Panc1 (cell line): Measurements from ENCODE around the gene INTS6. TPM values are rescaled to one million over a fixed set of nuclear protein-coding genes. Genes with fewer than 3 reads are reported as not detected.

Experiments used
- ATAC-seq: fragments of 200-7000 bp; cut with Tn5 transposase; 2 replicates; pipeline ENCODE4 v1.9.1; 2020; ENCODE audit warnings: mild to moderate bottlenecking, moderate library complexity
- BruUV-seq: library from RNA; stranded (reverse); fragments of 400-500 nt; replicated peaks from 2 replicates; lab custom pipeline; 2021; lab: Mats Ljungman, UMichigan
- CTCF ChIA-PET: fragments of 300-600 bp; sonication (Branson Sonifier 250); formaldehyde crosslinking; loops from one replicate; lab custom pipeline; 2022; ENCODE audit warnings: antibody characterized with exemption; lab: Charles Lee
- POLR2A ChIA-PET: fragments of 300-600 bp; sonication (Branson Sonifier 250); formaldehyde crosslinking; loops from one replicate; lab custom pipeline; 2022; ENCODE audit warnings: antibody characterized with exemption; lab: Charles Lee
- DNase-seq: peaks from one replicate; pipeline ENCODE4 v3.0.0-alpha.2; 2010; ENCODE audit warnings: low read depth, low spot score
- H3K27ac ChIP-seq: 2 replicates; pipeline ENCODE4 v1.5.1; 2011; ENCODE audit warnings: mild to moderate bottlenecking, low read length, inconsistent platforms
- H3K27me3 ChIP-seq: fragments of 200-500 bp; sonication (Bioruptor generic); 2 replicates; pipeline ENCODE4 v1.6.0; 2014; ENCODE audit warnings: low read length, inconsistent platforms; ENCODE audit not compliant: control insufficient read depth, insufficient read depth
- H3K36me3 ChIP-seq: fragments of 200-500 bp; sonication (Bioruptor generic); 2 replicates; pipeline ENCODE4 v1.5.1; 2014; ENCODE audit warnings: inconsistent platforms, mild to moderate bottlenecking, low read length, moderate library complexity; ENCODE audit not compliant: control insufficient read depth, insufficient read depth
- H3K4me1 ChIP-seq: 2 replicates; pipeline ENCODE4 v1.5.1; 2011; ENCODE audit warnings: inconsistent platforms, mild to moderate bottlenecking, low read length, moderate library complexity; ENCODE audit not compliant: control insufficient read depth, insufficient read depth
- H3K4me3 ChIP-seq, 2 experiments: 2 replicates each; pipeline ENCODE4 v1.5.1; 2011 to 2012; ENCODE audit warnings: low read depth in 2 of 2, low read length in 2 of 2, mild to moderate bottlenecking in 2 of 2, inconsistent platforms in 1 of 2, moderate library complexity in 1 of 2
- H3K9me3 ChIP-seq: fragments of 200-500 bp; sonication (Bioruptor generic); 2 replicates; pipeline ENCODE4 v1.5.1; 2014; ENCODE audit warnings: low read depth, mild to moderate bottlenecking, inconsistent platforms, low read length, moderate library complexity; ENCODE audit not compliant: control insufficient read depth, insufficient read depth
- CTCF ChIP-seq: fragments of 450-650 bp; IDR thresholded peaks from 2 replicates; pipeline ENCODE4 v1.5.1; 2017; ENCODE audit warnings: mild to moderate bottlenecking
- POLR2AphosphoS5 ChIP-seq: IDR thresholded peaks from 2 replicates; pipeline ENCODE4 v1.6.1; 2012; ENCODE audit warnings: mild to moderate bottlenecking, low read depth, low read length, moderate library complexity
- SIN3A ChIP-seq: IDR thresholded peaks from 2 replicates; pipeline ENCODE4 v1.6.1; 2012; ENCODE audit warnings: low read depth, mild to moderate bottlenecking, low read length, moderate library complexity, borderline replicate concordance; ENCODE audit not compliant: insufficient read depth
- TCF7L2 ChIP-seq: IDR thresholded peaks from 2 replicates; pipeline ENCODE4 v1.6.1; 2011; ENCODE audit warnings: mild to moderate bottlenecking, low read depth, low read length, inconsistent platforms
- in situ Hi-C: cut with HindIII; loops from 2 replicates; pipeline ENCODE4 v1.10.0; 2016; ENCODE audit warnings: low sequenced_read_pairs, low pct_unique_long_range_greater_than_20kb
- intact Hi-C: fragments of 100-400 bp; cut with micrococcal nuclease; formaldehyde crosslinking; loops from one replicate; pipeline ENCODE4 v1.10.0; 2022; ENCODE audit not compliant: unreplicated experiment
- total RNA-seq: library from RNA; stranded (reverse); gene quantifications from one replicate; pipeline ENCODE4 v1.2.1, GENCODE V29; 2021; ENCODE audit not compliant: unreplicated experiment
- TF ChIP-seq, protein P1 (sequence below), 2 experiments: IDR thresholded peaks; 2 replicates each; pipeline ENCODE4 v1.6.1; 2011 to 2012; ENCODE audit warnings: low read depth in 2 of 2, control low read depth in 1 of 2, low read length in 1 of 2, mild to moderate bottlenecking in 1 of 2, moderate library complexity in 1 of 2; ENCODE audit not compliant: insufficient read depth in 1 of 2

INTS6 gene
- total RNA-seq, 1 experiment from 2014 or later: 33.2 TPM

DNA sequence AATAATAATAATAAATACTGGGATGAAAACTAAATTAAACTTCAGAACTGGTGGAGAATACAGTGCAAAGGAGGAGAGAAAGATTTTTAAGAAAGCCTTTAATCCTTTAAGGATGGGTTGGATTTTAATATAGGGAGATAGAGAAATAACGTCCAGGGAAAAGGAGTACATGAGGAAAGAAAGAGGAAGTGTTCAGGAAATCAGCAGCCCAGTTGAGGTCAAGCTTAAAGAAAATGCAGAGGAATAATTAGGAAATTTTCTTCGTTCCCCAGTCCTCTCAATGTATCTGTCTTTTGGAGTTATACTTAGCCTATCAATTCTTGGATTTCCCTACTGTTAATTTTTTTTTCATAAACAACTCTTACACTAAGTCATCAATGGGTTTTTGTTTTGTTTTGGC, 47.7 kb downstream of the INTS6 start:
- TF ChIP-seq, protein P1, sequence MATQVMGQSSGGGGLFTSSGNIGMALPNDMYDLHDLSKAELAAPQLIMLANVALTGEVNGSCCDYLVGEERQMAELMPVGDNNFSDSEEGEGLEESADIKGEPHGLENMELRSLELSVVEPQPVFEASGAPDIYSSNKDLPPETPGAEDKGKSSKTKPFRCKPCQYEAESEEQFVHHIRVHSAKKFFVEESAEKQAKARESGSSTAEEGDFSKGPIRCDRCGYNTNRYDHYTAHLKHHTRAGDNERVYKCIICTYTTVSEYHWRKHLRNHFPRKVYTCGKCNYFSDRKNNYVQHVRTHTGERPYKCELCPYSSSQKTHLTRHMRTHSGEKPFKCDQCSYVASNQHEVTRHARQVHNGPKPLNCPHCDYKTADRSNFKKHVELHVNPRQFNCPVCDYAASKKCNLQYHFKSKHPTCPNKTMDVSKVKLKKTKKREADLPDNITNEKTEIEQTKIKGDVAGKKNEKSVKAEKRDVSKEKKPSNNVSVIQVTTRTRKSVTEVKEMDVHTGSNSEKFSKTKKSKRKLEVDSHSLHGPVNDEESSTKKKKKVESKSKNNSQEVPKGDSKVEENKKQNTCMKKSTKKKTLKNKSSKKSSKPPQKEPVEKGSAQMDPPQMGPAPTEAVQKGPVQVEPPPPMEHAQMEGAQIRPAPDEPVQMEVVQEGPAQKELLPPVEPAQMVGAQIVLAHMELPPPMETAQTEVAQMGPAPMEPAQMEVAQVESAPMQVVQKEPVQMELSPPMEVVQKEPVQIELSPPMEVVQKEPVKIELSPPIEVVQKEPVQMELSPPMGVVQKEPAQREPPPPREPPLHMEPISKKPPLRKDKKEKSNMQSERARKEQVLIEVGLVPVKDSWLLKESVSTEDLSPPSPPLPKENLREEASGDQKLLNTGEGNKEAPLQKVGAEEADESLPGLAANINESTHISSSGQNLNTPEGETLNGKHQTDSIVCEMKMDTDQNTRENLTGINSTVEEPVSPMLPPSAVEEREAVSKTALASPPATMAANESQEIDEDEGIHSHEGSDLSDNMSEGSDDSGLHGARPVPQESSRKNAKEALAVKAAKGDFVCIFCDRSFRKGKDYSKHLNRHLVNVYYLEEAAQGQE (IDR thresholded peaks at IDR 0.05; ENCODE audit: insufficient read depth in 1 of 2, low read depth in 2 of 2, low read length in 1 of 2): no peak
- no peak for TF ChIP-seq CTCF
- TF ChIP-seq SIN3A: no peak
- TF ChIP-seq TCF7L2: no peak
- TF ChIP-seq POLR2AphosphoS5: no peak
- DNase-seq (no peak), ATAC-seq (no peak)
- ChIA-PET CTCF (no interaction called here), POLR2A (no interaction called here)
- Histone ChIP-seq H3K27me3 (no peaks in the 10 kb centered on the region), H3K9me3 (no peaks in the 10 kb centered on the region), H3K27ac (no peak overlapping the region), H3K4me1 (no peaks in the 10 kb centered on the region), H3K36me3 (no peaks in the 10 kb centered on the region), H3K4me3 (no peak overlapping the region)
- in situ Hi-C loops (no loop called here), intact Hi-C loops (no loop called here)
- no TSS peak for BruUV-seq

DNA sequence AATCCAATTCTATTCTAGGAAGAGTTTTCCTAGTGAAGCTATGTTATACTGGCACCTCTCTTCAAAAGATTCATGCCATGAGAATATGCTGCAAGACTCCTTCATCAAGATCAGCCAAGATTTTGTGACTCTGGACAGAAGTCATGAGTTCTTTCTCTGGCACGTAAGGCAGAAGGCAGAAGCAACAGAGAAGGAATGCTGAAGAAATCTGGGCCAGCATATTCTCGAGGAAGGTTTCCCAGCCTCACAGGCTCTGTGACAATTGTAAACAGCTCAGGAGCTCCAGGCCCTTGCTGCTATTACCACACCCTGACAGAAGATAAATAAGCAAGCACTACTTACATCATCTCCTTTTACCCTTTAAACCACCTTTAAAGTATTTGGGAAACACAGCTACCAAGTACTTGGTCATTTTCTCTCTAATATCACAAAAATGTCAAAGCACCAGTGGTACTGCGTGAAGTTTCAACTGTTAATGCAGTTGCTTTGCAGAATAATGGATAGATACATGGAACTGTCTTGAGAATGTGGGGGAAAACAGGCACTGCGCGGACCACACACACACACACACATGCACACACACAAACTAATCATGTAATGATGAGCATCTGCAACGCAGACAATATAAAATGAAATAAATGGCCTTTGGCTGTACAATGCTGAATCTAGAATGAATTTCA, 55.4 kb downstream of the INTS6 start:
- ChIA-PET POLR2A (no interaction called here), CTCF (no interaction called here)
- H3K9me3 ChIP-seq: no peaks in the 10 kb centered on the region
- TF ChIP-seq, protein P1 (IDR thresholded peaks at IDR 0.05; ENCODE audit: insufficient read depth in 1 of 2, low read depth in 2 of 2, low read length in 1 of 2): no peak
- no peak for TF ChIP-seq POLR2AphosphoS5
- no peak for TF ChIP-seq SIN3A
- TF ChIP-seq CTCF: no peak
- H3K36me3 ChIP-seq: no peaks in the 10 kb centered on the region; the same call in 1 of the 2 replicates
- no peak for ATAC-seq
- BruUV-seq: no TSS peak
- in situ Hi-C loops (no loop called here), intact Hi-C loops (no loop called here)
- DNase-seq: no peak
- H3K4me3 ChIP-seq: no peak overlapping the region
- H3K4me1 ChIP-seq: 0 out of 2 replicates have a peak, but pooled peaks cover 2% of the 10 kb centered on the region
- no peak overlapping the region for H3K27ac ChIP-seq
- no peaks in the 10 kb centered on the region for H3K27me3 ChIP-seq
